Activated CD8-positive, alpha-beta T cell treated with anti-CD3 and anti-CD28 coated beads, Interleukin-2, amount 10 ng/mL, durations not matched to agents 7 days and 5 days (primary cell): ENCODE measurements around the gene HSPD1. TPM values are rescaled to one million over a fixed set of nuclear protein-coding genes. Genes with fewer than 3 reads are reported as not detected.

Source experiments
- ATAC-seq: fragments of 150-1000 bp; cut with Tn5 transposase; one replicate; pipeline ENCODE4 v1.10.0; 2021; ENCODE audit warnings: moderate library complexity
- CTCF ChIA-PET: fragments of 350-600 bp; sonication (Branson Sonifier 250); formaldehyde crosslinking; loops from one replicate; lab custom pipeline; 2021; ENCODE audit warnings: antibody characterized with exemption; lab: Charles Lee
- POLR2A ChIA-PET: fragments of 350-600 bp; sonication (Branson Sonifier 250); formaldehyde crosslinking; loops from one replicate; lab custom pipeline; 2021; ENCODE audit warnings: antibody characterized with exemption; lab: Charles Lee
- DNase-seq: peaks from one replicate; pipeline ENCODE4 v3.0.0-alpha.2; 2020
- H3K27ac Mint-ChIP-seq: one replicate; pipeline ENCODE4 v1.8.0; 2021; ENCODE audit warnings: mild to moderate bottlenecking, mixed read lengths
- H3K27me3 Mint-ChIP-seq: one replicate; pipeline ENCODE4 v1.8.0; 2021; ENCODE audit warnings: low read depth, mixed read lengths
- H3K36me3 Mint-ChIP-seq: one replicate; pipeline ENCODE4 v1.8.0; 2021; ENCODE audit warnings: low read depth, mixed read lengths
- H3K4me1 Mint-ChIP-seq: one replicate; pipeline ENCODE4 v1.8.0; 2021; ENCODE audit warnings: low read depth, mixed read lengths
- H3K4me3 Mint-ChIP-seq: one replicate; pipeline ENCODE4 v1.8.0; 2021; ENCODE audit warnings: mild to moderate bottlenecking, mixed read lengths
- H3K9me3 Mint-ChIP-seq: one replicate; pipeline ENCODE4 v1.8.0; 2022; ENCODE audit warnings: mixed read lengths; ENCODE audit not compliant: insufficient read depth
- total RNA-seq, 2 experiments: library from RNA; stranded (reverse); gene quantifications; one replicate each; pipeline ENCODE4 v1.2.3, GENCODE V29; 2021

Gene HSPD1
- total RNA-seq, 2 experiments from 2014 or later: 322 to 336 TPM

DNA sequence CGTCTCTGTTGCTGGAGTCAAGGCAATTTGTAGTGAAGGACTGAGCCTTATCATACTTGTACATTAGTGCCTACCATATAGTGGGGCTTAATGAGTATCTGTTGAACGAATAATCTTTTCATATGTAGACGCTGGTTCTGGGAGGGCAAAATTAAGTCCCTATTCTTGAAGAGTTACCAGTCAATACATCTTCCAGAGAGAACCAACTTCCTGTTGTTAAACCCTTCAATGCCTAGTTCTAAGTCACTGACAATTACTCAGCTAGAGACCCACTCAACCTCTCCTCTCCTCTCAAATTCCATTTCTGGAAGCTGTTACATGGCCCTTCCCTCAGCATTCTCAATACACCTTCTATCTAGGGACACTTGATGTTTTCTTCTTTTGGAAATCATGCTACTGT is 15.1 kb upstream of the HSPD1 start:
- H3K36me3 Mint-ChIP-seq: peaks cover 9% of the 10 kb centered on the region
- ChIA-PET CTCF (interaction anchor here (2.4 kb wide), 1 partner anchor 14 kb away, joined by 15 read pairs; the partner anchor contains the start of genes HSPD1 and HSPE1), POLR2A (interaction anchor here (1.5 to 5.8 kb wide), 3 partner anchors 12 to 190 kb away, joined by 5 to 134 read pairs (median 12); partner anchors contain the start of genes COQ10B, HSPD1, HSPE1 and MARS2)
- no peak for DNase-seq
- H3K9me3 Mint-ChIP-seq: peaks cover 3% of the 10 kb centered on the region
- peak overlapping the region; percentile 91 for H3K27ac Mint-ChIP-seq
- H3K4me3 Mint-ChIP-seq: peak overlapping the region; percentile 91
- H3K27me3 Mint-ChIP-seq: no peaks in the 10 kb centered on the region
- ATAC-seq: no peak
- H3K4me1 Mint-ChIP-seq: peaks cover 31% of the 10 kb centered on the region

DNA sequence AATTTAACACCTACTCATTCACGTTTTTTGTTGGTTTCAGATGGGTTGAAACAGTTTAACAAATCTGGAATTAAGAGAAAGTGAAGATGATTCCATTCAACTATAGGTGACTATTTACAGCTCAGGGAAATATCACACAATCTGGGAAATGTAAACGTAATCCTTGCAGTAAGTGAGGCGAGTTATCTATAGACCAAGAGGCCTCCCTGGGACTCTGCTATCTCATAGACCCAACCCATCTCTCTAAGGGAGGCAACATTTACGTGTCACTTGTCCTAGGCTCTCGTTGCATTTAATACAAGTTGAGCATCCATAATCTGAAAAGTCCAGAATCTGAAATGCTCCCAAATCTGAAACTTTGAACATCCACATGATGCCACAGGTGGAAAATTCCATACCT is 14.3 kb upstream of the HSPD1 start:
- ATAC-seq (no peak), DNase-seq (no peak)
- POLR2A ChIA-PET: interaction anchor here (5.8 kb wide), 1 partner anchor 11 kb away, joined by 134 read pairs; the partner anchor contains the start of genes HSPD1 and HSPE1
- Mint-ChIP-seq H3K36me3 (peaks cover 3% of the 10 kb centered on the region), H3K4me1 (peaks cover 25% of the 10 kb centered on the region), H3K4me3 (no peak overlapping the region), H3K27ac (no peak overlapping the region), H3K9me3 (no peaks in the 10 kb centered on the region), H3K27me3 (no peaks in the 10 kb centered on the region)
- CTCF ChIA-PET: interaction anchor here (0.8 kb wide), 1 partner anchor 10 kb away, joined by 3 read pairs; no protein-coding TSS in a partner anchor

DNA sequence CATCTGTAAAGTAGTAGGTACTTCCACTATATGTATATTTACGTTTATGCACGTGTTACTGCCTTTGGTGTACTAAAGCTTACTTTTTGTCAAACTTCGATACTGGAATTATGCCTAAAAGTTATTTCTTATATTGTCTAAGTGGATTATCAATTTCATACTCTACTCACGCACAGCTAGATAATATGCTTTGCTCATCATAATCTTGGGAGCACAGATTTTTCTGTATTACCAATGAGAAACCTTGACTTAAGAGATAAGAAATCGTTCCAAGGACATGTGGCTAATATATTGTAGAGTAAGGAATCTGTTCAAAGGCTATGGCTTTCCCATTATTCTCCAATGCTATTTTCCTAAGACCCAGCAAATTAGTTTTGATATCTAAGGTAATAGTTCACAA is 7.0 kb upstream of the HSPD1 start:
- ATAC-seq: no peak
- Mint-ChIP-seq H3K27ac (no peak overlapping the region), H3K9me3 (no peaks in the 10 kb centered on the region), H3K4me1 (peaks cover 16% of the 10 kb centered on the region), H3K27me3 (no peaks in the 10 kb centered on the region), H3K36me3 (peaks cover 43% of the 10 kb centered on the region), H3K4me3 (no peak overlapping the region)
- POLR2A ChIA-PET: interaction anchor here (0.9 to 9.8 kb wide), 2 partner anchors 8 to 54 kb away, joined by 4 to 134 read pairs; partner anchors contain the start of genes COQ10B and MOB4
- CTCF ChIA-PET: no interaction called here
- DNase-seq: no peak

DNA sequence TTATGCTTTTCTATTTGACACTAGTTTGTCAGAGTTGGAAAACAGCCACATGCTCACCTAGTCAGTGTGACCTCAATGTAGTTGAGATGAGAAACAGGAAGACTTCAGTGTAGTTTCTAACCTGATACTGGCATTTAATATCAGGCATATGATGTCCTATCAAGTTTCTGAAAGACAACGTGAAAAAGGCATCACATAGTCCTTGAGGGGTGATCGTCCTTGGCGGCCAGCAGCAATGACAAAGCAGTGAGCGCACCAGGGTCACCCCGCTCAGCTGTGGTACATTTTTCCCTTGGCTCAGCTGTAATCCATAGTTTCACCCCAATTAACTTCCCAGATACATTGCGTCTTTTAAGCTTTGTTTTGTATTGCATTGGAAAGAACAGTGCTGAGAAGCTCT is 4.9 kb upstream of the HSPD1 start:
- ChIA-PET CTCF (interaction anchor here (0.7 kb wide), 1 partner anchor 9 kb away, joined by 3 read pairs; no protein-coding TSS in a partner anchor), POLR2A (interaction anchor here (0.8 to 9.8 kb wide), 4 partner anchors 10 to 333 kb away, joined by 3 to 134 read pairs (median 4); partner anchors contain the start of gene MOB4)
- ATAC-seq: no peak
- H3K27ac Mint-ChIP-seq: no peak overlapping the region
- DNase-seq: no peak
- H3K4me3 Mint-ChIP-seq: no peak overlapping the region
- peaks cover 53% of the 10 kb centered on the region for H3K36me3 Mint-ChIP-seq
- no peaks in the 10 kb centered on the region for H3K27me3 Mint-ChIP-seq
- peaks cover 19% of the 10 kb centered on the region for H3K4me1 Mint-ChIP-seq
- H3K9me3 Mint-ChIP-seq: no peaks in the 10 kb centered on the region

DNA sequence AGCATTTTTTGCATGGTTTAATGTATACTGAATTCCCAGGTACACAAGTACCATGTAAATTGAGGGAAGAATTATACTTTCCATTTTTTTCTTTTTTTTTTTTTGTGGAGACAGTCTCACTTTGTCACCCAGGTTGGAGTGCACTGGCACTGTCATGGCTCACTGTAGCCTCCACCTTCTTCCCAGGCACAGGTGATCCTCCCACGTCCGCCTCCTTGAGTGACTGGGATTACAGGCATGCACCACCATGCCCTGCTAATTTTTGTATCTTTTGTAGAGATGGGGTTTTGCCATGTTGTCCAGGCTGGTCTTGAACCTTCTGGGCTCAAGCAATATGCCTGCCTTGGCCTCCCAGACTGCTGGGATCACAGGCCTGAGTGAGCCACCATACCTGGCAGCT is 4.4 kb upstream of the HSPD1 start:
- ChIA-PET POLR2A (interaction anchor here (1.1 to 9.8 kb wide), 2 partner anchors 11 to 333 kb away, joined by 3 to 134 read pairs; partner anchors contain the start of gene MOB4), CTCF (interaction anchor here (0.7 kb wide), 1 partner anchor 10 kb away, joined by 3 read pairs; no protein-coding TSS in a partner anchor)
- H3K27ac Mint-ChIP-seq: no peak overlapping the region
- ATAC-seq (no peak), DNase-seq (no peak)
- peaks cover 19% of the 10 kb centered on the region for H3K4me1 Mint-ChIP-seq
- H3K27me3 Mint-ChIP-seq: no peaks in the 10 kb centered on the region
- no peaks in the 10 kb centered on the region for H3K9me3 Mint-ChIP-seq
- no peak overlapping the region for H3K4me3 Mint-ChIP-seq
- H3K36me3 Mint-ChIP-seq: peaks cover 53% of the 10 kb centered on the region

DNA sequence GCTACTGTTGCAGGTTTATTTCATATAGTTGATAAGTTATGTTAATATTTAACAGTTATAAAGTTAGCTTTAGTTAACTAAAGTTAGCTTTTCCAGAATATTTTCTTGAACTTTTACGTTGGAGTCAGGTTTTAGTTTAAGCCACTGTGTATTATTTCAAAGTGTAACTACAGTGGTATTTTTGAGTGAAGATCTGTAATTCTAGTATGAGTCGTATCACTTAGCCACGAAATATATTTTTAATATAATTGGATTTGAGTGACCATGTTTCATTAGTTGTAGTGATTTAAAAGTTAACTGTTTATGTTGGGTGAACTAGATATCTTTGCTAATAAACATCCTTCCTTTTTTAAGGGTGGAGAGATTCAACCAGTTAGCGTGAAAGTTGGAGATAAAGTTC is 3.0 kb upstream of the HSPD1 start:
- no peaks in the 10 kb centered on the region for H3K9me3 Mint-ChIP-seq
- peaks cover 60% of the 10 kb centered on the region for H3K36me3 Mint-ChIP-seq
- H3K27ac Mint-ChIP-seq: no peak overlapping the region
- ATAC-seq (no peak), DNase-seq (no peak)
- peak overlapping the region; percentile 98 for H3K4me3 Mint-ChIP-seq
- CTCF ChIA-PET: interaction anchor here (1.2 to 3.1 kb wide), 3 partner anchors 10 to 97 kb away, joined by 3 to 15 read pairs (median 4); partner anchors contain the start of gene MOB4
- H3K4me1 Mint-ChIP-seq: peaks cover 25% of the 10 kb centered on the region
- no peaks in the 10 kb centered on the region for H3K27me3 Mint-ChIP-seq
- POLR2A ChIA-PET: interaction anchor here (0.6 to 9.8 kb wide), 2 partner anchors 12 to 68 kb away, joined by 4 to 134 read pairs; partner anchors contain the start of genes MOB4 and SF3B1

DNA sequence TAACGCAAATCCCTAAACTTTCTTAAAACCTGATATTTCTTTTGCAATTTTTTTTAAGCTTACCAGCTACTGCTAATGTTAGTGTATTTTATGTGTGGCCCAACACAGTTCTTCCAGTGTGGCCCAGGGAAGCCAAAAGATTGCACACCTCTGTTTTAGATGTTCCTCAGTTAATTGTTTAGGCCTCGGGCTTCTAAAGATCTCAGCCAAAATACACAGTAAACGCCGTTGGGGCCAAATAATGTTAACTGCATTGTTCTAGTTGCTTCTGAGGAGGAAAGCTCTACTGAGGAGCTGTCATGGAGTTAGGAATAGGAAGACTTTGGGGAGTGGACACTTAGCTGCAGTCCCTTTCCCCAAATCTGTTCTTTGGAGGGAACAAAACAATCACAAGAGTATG is 2.6 kb upstream of the HSPD1 start:
- peak overlapping the region; percentile 54 for H3K27ac Mint-ChIP-seq
- peaks cover 30% of the 10 kb centered on the region for H3K4me1 Mint-ChIP-seq
- ATAC-seq: no peak
- H3K9me3 Mint-ChIP-seq: no peaks in the 10 kb centered on the region
- CTCF ChIA-PET: interaction anchor here (1.2 to 3.1 kb wide), 3 partner anchors 11 to 98 kb away, joined by 3 to 15 read pairs (median 4); partner anchors contain the start of gene MOB4
- POLR2A ChIA-PET: interaction anchor here (0.6 to 9.8 kb wide), 2 partner anchors 13 to 67 kb away, joined by 4 to 134 read pairs; partner anchors contain the start of genes MOB4 and SF3B1
- H3K27me3 Mint-ChIP-seq: no peaks in the 10 kb centered on the region
- DNase-seq: no peak
- H3K4me3 Mint-ChIP-seq: peak overlapping the region; percentile 98
- peaks cover 65% of the 10 kb centered on the region for H3K36me3 Mint-ChIP-seq

DNA sequence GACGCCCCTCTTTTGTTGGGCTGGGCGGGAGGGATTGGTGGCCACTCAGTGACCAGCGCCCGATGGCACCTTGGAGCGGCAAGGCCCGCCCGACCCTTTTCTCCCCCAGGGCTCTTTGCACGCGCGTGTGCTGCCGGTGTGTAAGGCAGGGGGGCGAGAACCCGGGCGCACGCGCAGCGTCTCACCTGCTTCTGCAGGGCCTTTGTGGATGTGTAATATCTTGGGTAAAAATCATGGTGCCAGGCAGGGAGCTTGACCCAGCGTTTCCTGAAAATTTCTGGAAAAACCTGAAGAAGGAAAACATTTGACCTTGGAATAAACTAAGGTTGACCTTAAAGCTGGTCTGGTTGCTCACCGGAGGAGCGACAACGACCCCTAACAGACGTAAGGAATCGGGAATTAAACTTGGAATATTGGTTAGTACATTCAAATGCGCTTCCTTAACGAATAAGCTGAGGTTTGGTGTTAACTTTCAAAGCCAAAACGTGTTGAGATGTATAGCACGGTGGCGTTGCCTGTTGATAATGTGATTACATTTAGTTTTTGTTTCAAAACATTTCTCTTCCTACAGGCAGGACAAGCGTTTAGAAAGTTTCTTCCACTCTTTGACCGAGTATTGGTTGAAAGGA is 977 bp upstream of the HSPD1 start:
- H3K27me3 Mint-ChIP-seq: no peaks in the 10 kb centered on the region
- H3K4me1 Mint-ChIP-seq: peaks cover 46% of the 10 kb centered on the region
- ATAC-seq (no peak), DNase-seq (no peak)
- ChIA-PET POLR2A (interaction anchor here (0.6 to 9.8 kb wide), 13 partner anchors 8 to 860 kb away, joined by 3 to 134 read pairs (median 8); partner anchors contain the start of genes COQ10B, MARS2, MOB4 and SF3B1), CTCF (interaction anchor here (2.0 to 3.1 kb wide), 3 partner anchors 8 to 387 kb away, joined by 5 to 15 read pairs (median 7); partner anchors contain the start of gene MOB4)
- H3K27ac Mint-ChIP-seq: peak overlapping the region; percentile 98
- H3K9me3 Mint-ChIP-seq: no peaks in the 10 kb centered on the region
- H3K36me3 Mint-ChIP-seq: peaks cover 76% of the 10 kb centered on the region
- peak overlapping the region; percentile 98 for H3K4me3 Mint-ChIP-seq

DNA sequence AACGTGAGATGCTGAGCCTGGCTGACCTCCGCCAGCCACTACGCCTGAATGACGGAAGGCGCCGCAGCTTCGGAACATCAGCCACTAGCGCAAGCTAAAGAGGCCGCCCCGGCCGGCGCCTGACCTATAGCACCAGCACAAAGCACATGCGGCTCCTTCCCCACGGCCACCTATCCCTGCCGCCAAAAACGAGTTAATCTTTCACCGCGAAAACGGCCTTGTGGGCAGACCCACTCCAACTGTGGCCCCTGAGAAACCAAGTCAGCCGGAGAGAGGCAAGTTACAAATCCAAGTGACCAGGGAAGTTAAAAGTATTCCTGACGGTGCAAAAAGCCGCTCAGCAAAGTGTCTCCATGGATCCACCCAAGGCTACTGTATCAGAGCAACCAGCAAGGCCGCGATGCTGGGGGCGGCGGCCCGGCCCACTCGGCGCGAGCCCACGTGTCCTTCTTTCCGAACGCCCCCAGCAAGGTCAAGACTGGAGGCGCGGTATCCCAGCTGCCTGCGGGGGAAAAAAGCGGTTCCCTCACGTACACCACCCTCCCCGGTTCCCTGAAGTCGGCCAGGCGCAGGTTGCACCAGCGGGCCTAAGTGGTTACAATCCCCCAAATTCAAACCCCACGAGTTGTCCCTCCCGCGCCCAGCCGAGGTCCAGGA is 575 bp downstream of the HSPD1 start:
- DNase-seq: peak; percentile 73
- peak; percentile 6 for ATAC-seq
- no peaks in the 10 kb centered on the region for H3K27me3 Mint-ChIP-seq
- POLR2A ChIA-PET: interaction anchor here (0.6 to 9.8 kb wide), 17 partner anchors 8 to 372 kb away, joined by 3 to 134 read pairs (median 7); partner anchors contain the start of genes COQ10B, MARS2, MOB4 and SF3B1
- peaks cover 79% of the 10 kb centered on the region for H3K36me3 Mint-ChIP-seq
- no peaks in the 10 kb centered on the region for H3K9me3 Mint-ChIP-seq
- H3K4me3 Mint-ChIP-seq: peak overlapping the region; percentile 98
- peaks cover 57% of the 10 kb centered on the region for H3K4me1 Mint-ChIP-seq
- CTCF ChIA-PET: interaction anchor here (1.0 to 2.0 kb wide), 7 partner anchors 10 to 386 kb away, joined by 3 to 7 read pairs (median 3); no protein-coding TSS in a partner anchor
- H3K27ac Mint-ChIP-seq: peak overlapping the region; percentile 98

DNA sequence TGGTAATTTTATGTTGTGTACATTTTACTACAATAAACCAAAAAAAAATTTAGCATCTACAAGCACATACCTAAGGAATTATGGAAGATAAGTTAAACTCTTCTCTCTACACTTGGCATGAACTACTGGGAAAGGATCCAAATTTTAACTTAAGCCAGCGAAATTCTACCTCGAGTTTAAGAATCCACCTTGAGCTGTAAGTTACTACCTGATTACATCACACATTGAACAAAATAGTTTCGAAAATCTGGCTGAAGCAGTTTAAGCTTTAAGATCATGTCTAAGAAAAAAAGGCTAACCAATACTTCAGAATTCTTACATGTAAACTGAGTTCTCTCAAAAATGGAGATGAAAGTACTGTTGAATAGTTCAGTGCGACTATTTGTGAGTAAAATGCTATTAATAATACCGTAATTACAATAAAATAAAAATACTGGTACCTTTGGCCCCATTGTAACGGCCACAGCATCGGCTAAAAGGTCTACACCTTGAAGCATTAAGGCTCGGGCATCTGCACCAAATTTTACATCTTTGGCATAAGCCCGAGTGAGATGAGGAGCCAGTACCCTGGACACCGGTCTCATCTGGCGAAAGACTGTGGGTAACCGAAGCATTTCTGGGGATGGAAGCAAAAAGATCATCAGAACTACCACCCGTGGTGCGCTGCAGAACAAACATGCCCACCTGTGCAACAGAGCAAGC is 1.3 kb downstream of the HSPD1 start:
- DNase-seq (no peak), ATAC-seq (no peak)
- peak overlapping the region; percentile 98 for H3K4me3 Mint-ChIP-seq
- CTCF ChIA-PET: interaction anchor here (1.1 to 1.6 kb wide), 4 partner anchors 10 to 30 kb away, joined by 3 to 6 read pairs (median 3); no protein-coding TSS in a partner anchor
- H3K36me3 Mint-ChIP-seq: peaks cover 79% of the 10 kb centered on the region
- H3K4me1 Mint-ChIP-seq: peaks cover 59% of the 10 kb centered on the region
- H3K9me3 Mint-ChIP-seq: no peaks in the 10 kb centered on the region
- peak overlapping the region; percentile 98 for H3K27ac Mint-ChIP-seq
- POLR2A ChIA-PET: interaction anchor here (0.6 to 9.8 kb wide), 5 partner anchors 16 to 371 kb away, joined by 3 to 134 read pairs (median 34); partner anchors contain the start of genes COQ10B, MOB4 and SF3B1
- no peaks in the 10 kb centered on the region for H3K27me3 Mint-ChIP-seq
